MM.1S (cell line): ENCODE data around the gene GLIPR1L1.
A peak's percentile ranks its signal among the peaks of the same experiment; 100 is the strongest.

Experiments used
- DNase-seq: peaks from one replicate; pipeline ENCODE4 v3.0.0-alpha.2; 2015
- H2AFZ ChIP-seq: fragments of 300-600 bp; sonication (generic); 2 replicates; pipeline ENCODE4 v1.6.0; 2016; ENCODE audit warnings: antibody characterized with exemption, low read length
- H3F3A ChIP-seq: fragments of 300-600 bp; sonication (generic); 2 replicates; pipeline ENCODE4 v1.6.1; 2016; ENCODE audit warnings: mild to moderate bottlenecking, antibody characterized with exemption, low read length, moderate library complexity, mixed read lengths; ENCODE audit not compliant: insufficient read depth
- H3K27ac ChIP-seq: fragments of 300-600 bp; sonication (generic); 2 replicates; pipeline ENCODE4 v1.5.1; 2016; ENCODE audit warnings: mild to moderate bottlenecking, low read length
- H3K27me3 ChIP-seq: fragments of 300-600 bp; sonication (generic); replicated peaks from 2 replicates; pipeline ENCODE4 v1.6.0; 2016; ENCODE audit warnings: low read length; ENCODE audit not compliant: insufficient read depth
- H3K36me3 ChIP-seq: fragments of 300-600 bp; sonication (generic); replicated peaks from 2 replicates; pipeline ENCODE4 v1.6.1; 2016; ENCODE audit warnings: mild to moderate bottlenecking, low read length, mixed read lengths; ENCODE audit not compliant: insufficient read depth
- H3K4me1 ChIP-seq: fragments of 300-600 bp; sonication (generic); 2 replicates; pipeline ENCODE4 v1.6.1; 2016; ENCODE audit warnings: low read length, mixed read lengths
- H3K4me2 ChIP-seq: fragments of 300-600 bp; sonication (generic); 2 replicates; pipeline ENCODE4 v1.6.0; 2016; ENCODE audit warnings: low read depth, low read length
- H3K4me3 ChIP-seq: fragments of 300-600 bp; sonication (generic); 2 replicates; pipeline ENCODE4 v1.5.1; 2016; ENCODE audit warnings: low read length, mixed read lengths
- H3K79me2 ChIP-seq: fragments of 300-600 bp; sonication (generic); 2 replicates; pipeline ENCODE4 v1.6.1; 2016; ENCODE audit warnings: mixed run types, low read length, mixed read lengths
- H3K9ac ChIP-seq: fragments of 300-600 bp; sonication (generic); 2 replicates; pipeline ENCODE4 v1.6.1; 2016; ENCODE audit warnings: low read length, mixed read lengths
- H3K9me2 ChIP-seq: fragments of 300-600 bp; sonication (generic); replicated peaks from 2 replicates; pipeline ENCODE4 v1.6.1; 2016; ENCODE audit warnings: mild to moderate bottlenecking, low read length, mixed read lengths; ENCODE audit not compliant: insufficient read depth
- H3K9me3 ChIP-seq: fragments of 300-600 bp; sonication (generic); replicated peaks from 2 replicates; pipeline ENCODE4 v1.6.1; 2016; ENCODE audit warnings: mild to moderate bottlenecking, low read length, mixed read lengths; ENCODE audit not compliant: insufficient read depth
- H4K20me1 ChIP-seq: fragments of 300-600 bp; sonication (generic); 2 replicates; pipeline ENCODE4 v1.6.1; 2016; ENCODE audit warnings: mild to moderate bottlenecking, low read length, moderate library complexity, mixed read lengths; ENCODE audit not compliant: insufficient read depth
- CTCF ChIP-seq: fragments of 300-600 bp; sonication (generic); IDR thresholded peaks from 2 replicates; pipeline ENCODE4 v1.5.1; 2016; ENCODE audit warnings: antibody characterized with exemption, low read length, mixed read lengths
- EZH2 ChIP-seq: fragments of 300-600 bp; sonication (generic); optimal IDR thresholded peaks from 2 replicates; pipeline ENCODE3; 2017; ENCODE audit warnings: low read depth, mild to moderate bottlenecking, antibody characterized with exemption, low read length, mixed read lengths
- EZH2phosphoT487 ChIP-seq: fragments of 300-600 bp; sonication (generic); IDR thresholded peaks from 2 replicates; pipeline ENCODE4 v1.6.1; 2018; ENCODE audit warnings: antibody characterized with exemption, low read length

The GLIPR1L1 gene

DNA sequence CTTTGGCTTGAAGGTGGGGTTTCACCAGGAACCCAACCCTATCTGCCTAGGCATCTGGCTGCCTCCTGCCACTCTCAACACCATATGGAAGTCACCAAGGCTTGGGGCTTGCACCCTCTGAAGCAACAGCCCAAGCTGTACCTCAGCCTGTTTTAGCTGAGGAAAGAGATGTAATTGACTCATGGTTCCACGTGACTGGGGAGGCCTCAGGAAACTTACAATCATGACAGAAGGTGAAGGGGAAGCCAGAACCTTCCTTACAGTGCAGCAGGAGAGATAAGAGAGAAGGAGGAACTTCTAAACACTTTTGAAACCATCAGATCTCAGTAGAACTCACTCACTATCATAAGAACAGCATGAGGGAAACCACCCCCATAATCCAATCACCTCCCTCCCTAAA is 26.9 kb downstream of the GLIPR1L1 start:
- H3K4me2 ChIP-seq, result no peak overlapping the region
- H3K4me3 ChIP-seq, result no peak overlapping the region
- no peaks in the 10 kb centered on the region; the same call in 1 of the 2 replicates for H3F3A ChIP-seq
- no peaks in the 10 kb centered on the region for H3K9me2 ChIP-seq
- DNase-seq, result peak; percentile 11
- H3K79me2 ChIP-seq, result no peaks in the 10 kb centered on the region
- no peak overlapping the region for H2AFZ ChIP-seq
- H3K27ac ChIP-seq, result peak overlapping the region; percentile 4; the same call in 1 of the 2 replicates
- no peaks in the 10 kb centered on the region for H3K9me3 ChIP-seq
- peaks cover 12% of the 10 kb centered on the region; the same call in 1 of the 2 replicates for H3K4me1 ChIP-seq
- no peak overlapping the region for H3K9ac ChIP-seq
- H4K20me1 ChIP-seq, result no peaks in the 10 kb centered on the region
- H3K27me3 ChIP-seq, result no peaks in the 10 kb centered on the region
- TF ChIP-seq EZH2, result no peak
- no peaks in the 10 kb centered on the region for H3K36me3 ChIP-seq

GRCh38 chr12:75364919-75365318 is 30.4 kb downstream of the GLIPR1L1 start:
- no peaks in the 10 kb centered on the region; the same call in 1 of the 2 replicates for H3F3A ChIP-seq
- H3K79me2 ChIP-seq, result no peaks in the 10 kb centered on the region
- no peak overlapping the region for H3K4me2 ChIP-seq
- H2AFZ ChIP-seq, result no peak overlapping the region
- H3K27me3 ChIP-seq, result no peaks in the 10 kb centered on the region
- H3K27ac ChIP-seq, result no peak overlapping the region
- H3K4me1 ChIP-seq, result peaks cover 12% of the 10 kb centered on the region; the same call in 1 of the 2 replicates
- H3K9ac ChIP-seq, result no peak overlapping the region
- no peaks in the 10 kb centered on the region for H3K36me3 ChIP-seq
- no peaks in the 10 kb centered on the region for H3K9me3 ChIP-seq
- DNase-seq, result no peak
- no peak overlapping the region for H3K4me3 ChIP-seq
- TF ChIP-seq CTCF (no peak), EZH2phosphoT487 (no peak), EZH2 (no peak)
- H3K9me2 ChIP-seq, result no peaks in the 10 kb centered on the region
- H4K20me1 ChIP-seq, result no peaks in the 10 kb centered on the region

DNA sequence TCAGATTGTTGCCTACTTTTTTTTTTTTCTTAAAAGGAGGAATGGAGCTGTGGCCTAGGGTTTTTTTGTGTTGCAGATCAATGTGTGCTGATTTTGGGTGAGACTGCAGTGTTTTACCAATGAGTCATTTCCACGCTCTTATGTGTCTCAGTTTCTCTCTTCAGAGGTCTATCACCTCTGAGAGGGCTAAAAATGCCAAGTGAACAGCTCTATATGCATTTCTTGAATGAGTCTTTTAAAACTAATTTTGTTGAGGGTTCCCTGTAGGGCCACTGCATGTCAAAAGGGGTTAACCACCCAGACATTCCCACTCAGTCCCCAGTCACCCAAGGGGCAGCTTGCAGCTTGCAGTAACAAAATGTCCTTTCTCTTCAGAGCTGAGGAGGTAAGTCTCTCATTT is 32.2 kb downstream of the GLIPR1L1 start:
- no peaks in the 10 kb centered on the region for H3K27me3 ChIP-seq
- H2AFZ ChIP-seq, result no peak overlapping the region
- H3K4me1 ChIP-seq, result 0 out of 2 replicates have a peak, but pooled peaks cover 1% of the 10 kb centered on the region
- no peaks in the 10 kb centered on the region for H3K9me3 ChIP-seq
- H3K4me2 ChIP-seq, result no peak overlapping the region
- H3F3A ChIP-seq, result no peaks in the 10 kb centered on the region; the same call in 1 of the 2 replicates
- H3K79me2 ChIP-seq, result no peaks in the 10 kb centered on the region
- no peak overlapping the region for H3K4me3 ChIP-seq
- H3K9ac ChIP-seq, result no peak overlapping the region
- no peaks in the 10 kb centered on the region for H3K36me3 ChIP-seq
- H3K9me2 ChIP-seq, result no peaks in the 10 kb centered on the region
- no peaks in the 10 kb centered on the region for H4K20me1 ChIP-seq
- no peak overlapping the region for H3K27ac ChIP-seq
- DNase-seq, result no peak
- TF ChIP-seq CTCF, result no peak
- no peak for TF ChIP-seq EZH2phosphoT487
- no peak for TF ChIP-seq EZH2

- H3K9ac ChIP-seq, result no peak overlapping the region
- H3K27ac ChIP-seq, result no peak overlapping the region
- no peak overlapping the region for H2AFZ ChIP-seq
- H3K36me3 ChIP-seq, result no peaks in the 10 kb centered on the region
- H3K79me2 ChIP-seq, result no peaks in the 10 kb centered on the region
- no peak overlapping the region for H3K4me2 ChIP-seq
- no peaks in the 10 kb centered on the region for H3K4me1 ChIP-seq
- TF ChIP-seq EZH2 (no peak), CTCF (no peak), EZH2phosphoT487 (no peak)
- no peaks in the 10 kb centered on the region for H4K20me1 ChIP-seq
- H3K9me3 ChIP-seq, result no peaks in the 10 kb centered on the region
- H3K4me3 ChIP-seq, result no peak overlapping the region
- H3F3A ChIP-seq, result no peaks in the 10 kb centered on the region
- no peaks in the 10 kb centered on the region for H3K9me2 ChIP-seq
- no peaks in the 10 kb centered on the region for H3K27me3 ChIP-seq
- no peak for DNase-seq
Observed at GRCh38 chr12:75374971-75375370, 40.5 kb downstream of the GLIPR1L1 start.
